ENCODE results near the gene GRIK2. TPM values are rescaled to one million over a fixed set of nuclear protein-coding genes. Genes with fewer than 3 reads are reported as not detected.
"Not testable (repeated sequence)": the region's sequence is repeated elsewhere in the genome, so short reads cannot be mapped to it uniquely, and the experiment has no call there.

The GRIK2 gene
- total and polyA plus RNA-seq, 7 donors: 0.03 to 2.9 (median 0.53) TPM; not detected in 1

DNA sequence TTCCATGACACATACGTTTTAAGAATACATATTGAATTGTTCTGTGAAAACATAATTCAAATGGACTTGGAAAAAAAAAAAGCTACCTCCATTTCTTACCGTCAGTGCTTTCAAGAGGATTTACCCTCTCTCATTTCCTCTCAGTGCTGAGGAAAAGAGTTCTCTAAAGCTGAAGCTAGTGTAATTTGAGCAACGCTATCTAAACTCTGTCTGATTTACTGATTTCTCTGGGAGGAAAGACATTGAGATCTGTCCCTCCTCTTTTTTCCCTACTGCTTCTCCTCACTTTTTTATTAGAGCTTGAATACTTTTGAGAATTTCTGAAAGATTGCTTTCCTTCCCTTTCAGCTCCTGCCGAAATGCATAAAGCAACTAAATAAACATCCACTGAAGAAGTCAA is 41.2 kb upstream of the GRIK2 start:
- no peak for DNase-seq

DNA sequence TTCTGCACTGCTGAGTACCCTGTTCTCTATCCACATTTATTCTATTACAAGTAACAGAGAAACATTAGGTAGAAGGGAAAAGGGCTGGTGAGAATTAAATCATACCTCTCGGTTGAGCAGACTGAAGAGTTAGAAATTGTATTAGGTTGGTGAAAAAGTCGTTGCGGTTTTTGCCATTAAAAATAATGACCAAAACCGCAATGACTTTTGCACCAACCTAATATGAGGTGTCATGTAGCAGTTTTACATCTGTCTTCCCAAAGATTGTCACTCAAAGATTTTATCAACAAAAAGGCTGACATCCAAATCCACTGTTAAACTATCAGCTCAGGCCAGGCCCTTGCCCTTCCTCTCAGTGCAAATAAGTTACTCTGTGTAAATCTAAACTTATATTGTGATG is 28.3 kb upstream of the GRIK2 start:
- peaks cover 0 to 6% (median 0%) of the 10 kb centered on the region in 3 donors for H3K27me3 ChIP-seq (ENCODE audit: insufficient read depth in 3 of 3, low read length in 2 of 3)
- H3K4me1 ChIP-seq: no peaks in the 10 kb centered on the region
- no peaks in the 10 kb centered on the region for H3K9me3 ChIP-seq
- no peaks in the 10 kb centered on the region for H3K36me3 ChIP-seq (ENCODE audit: insufficient read depth in 1 of 2, low read depth in 1 of 2)
- no peak overlapping the region for H3K27ac ChIP-seq
- 66 to 84% (median 82%) methylated on average over 4 of the region's 4 CpGs for WGBS, 3 donors
- TF ChIP-seq, protein P1, sequence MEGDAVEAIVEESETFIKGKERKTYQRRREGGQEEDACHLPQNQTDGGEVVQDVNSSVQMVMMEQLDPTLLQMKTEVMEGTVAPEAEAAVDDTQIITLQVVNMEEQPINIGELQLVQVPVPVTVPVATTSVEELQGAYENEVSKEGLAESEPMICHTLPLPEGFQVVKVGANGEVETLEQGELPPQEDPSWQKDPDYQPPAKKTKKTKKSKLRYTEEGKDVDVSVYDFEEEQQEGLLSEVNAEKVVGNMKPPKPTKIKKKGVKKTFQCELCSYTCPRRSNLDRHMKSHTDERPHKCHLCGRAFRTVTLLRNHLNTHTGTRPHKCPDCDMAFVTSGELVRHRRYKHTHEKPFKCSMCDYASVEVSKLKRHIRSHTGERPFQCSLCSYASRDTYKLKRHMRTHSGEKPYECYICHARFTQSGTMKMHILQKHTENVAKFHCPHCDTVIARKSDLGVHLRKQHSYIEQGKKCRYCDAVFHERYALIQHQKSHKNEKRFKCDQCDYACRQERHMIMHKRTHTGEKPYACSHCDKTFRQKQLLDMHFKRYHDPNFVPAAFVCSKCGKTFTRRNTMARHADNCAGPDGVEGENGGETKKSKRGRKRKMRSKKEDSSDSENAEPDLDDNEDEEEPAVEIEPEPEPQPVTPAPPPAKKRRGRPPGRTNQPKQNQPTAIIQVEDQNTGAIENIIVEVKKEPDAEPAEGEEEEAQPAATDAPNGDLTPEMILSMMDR (IDR thresholded peaks at IDR 0.05): no peak
- ATAC-seq: no peak
- H3K4me3 ChIP-seq: no peak overlapping the region
- intact Hi-C loops (cut with DNase I): no loop called here
- no peak for DNase-seq

More for the DNA sequence above, 41.2 kb upstream of the GRIK2 start:
- no peak for ATAC-seq
- 34 to 41% (median 36%) methylated on average over 4 of the region's 4 CpGs for WGBS, 3 donors
- intact Hi-C loops (cut with DNase I): no loop called here
- H3K27ac ChIP-seq: no peak overlapping the region
- no peaks in the 10 kb centered on the region for H3K27me3 ChIP-seq (ENCODE audit: insufficient read depth in 3 of 3, low read length in 2 of 3)
- H3K9me3 ChIP-seq: no peaks in the 10 kb centered on the region
- no peaks in the 10 kb centered on the region for H3K4me1 ChIP-seq
- H3K4me3 ChIP-seq: no peak overlapping the region
- TF ChIP-seq, protein P1 (IDR thresholded peaks at IDR 0.05): no peak
- H3K36me3 ChIP-seq (ENCODE audit: insufficient read depth in 1 of 2, low read depth in 1 of 2): no peaks in the 10 kb centered on the region

DNA sequence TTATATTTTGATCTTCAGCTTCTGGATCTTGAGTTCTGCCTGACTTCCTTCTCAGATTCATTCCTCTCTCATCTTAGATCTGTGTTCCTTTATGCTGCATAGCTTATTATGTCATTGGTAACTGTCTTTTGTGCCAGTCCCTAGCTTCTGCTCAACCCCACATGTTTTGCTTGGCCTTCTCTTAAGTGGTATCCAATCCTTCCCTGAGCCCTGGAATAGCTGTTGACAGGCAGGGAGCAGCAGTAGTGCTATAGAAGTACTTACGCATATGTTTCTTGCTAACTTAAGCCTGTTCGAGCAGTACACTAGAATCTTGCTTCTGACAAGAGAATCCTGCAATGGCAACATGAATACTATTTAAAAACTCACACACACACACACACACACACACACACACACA is 13.6 kb upstream of the GRIK2 start:
- 74 to 80% (median 80%) methylated on average over 2 of the region's 2 CpGs for WGBS, 3 donors
- Histone ChIP-seq H3K27me3 (ENCODE audit: insufficient read depth in 3 of 3, low read length in 2 of 3) (no peaks in the 10 kb centered on the region), H3K4me1 (no peaks in the 10 kb centered on the region), H3K9me3 (no peaks in the 10 kb centered on the region), H3K36me3 (ENCODE audit: insufficient read depth in 1 of 2, low read depth in 1 of 2) (no peaks in the 10 kb centered on the region), H3K4me3 (no peak overlapping the region), H3K27ac (no peak overlapping the region)
- TF ChIP-seq, protein P1 (IDR thresholded peaks at IDR 0.05): no peak
- DNase-seq: no peak
- intact Hi-C loops (cut with DNase I): no loop called here
- no peak for ATAC-seq

DNA sequence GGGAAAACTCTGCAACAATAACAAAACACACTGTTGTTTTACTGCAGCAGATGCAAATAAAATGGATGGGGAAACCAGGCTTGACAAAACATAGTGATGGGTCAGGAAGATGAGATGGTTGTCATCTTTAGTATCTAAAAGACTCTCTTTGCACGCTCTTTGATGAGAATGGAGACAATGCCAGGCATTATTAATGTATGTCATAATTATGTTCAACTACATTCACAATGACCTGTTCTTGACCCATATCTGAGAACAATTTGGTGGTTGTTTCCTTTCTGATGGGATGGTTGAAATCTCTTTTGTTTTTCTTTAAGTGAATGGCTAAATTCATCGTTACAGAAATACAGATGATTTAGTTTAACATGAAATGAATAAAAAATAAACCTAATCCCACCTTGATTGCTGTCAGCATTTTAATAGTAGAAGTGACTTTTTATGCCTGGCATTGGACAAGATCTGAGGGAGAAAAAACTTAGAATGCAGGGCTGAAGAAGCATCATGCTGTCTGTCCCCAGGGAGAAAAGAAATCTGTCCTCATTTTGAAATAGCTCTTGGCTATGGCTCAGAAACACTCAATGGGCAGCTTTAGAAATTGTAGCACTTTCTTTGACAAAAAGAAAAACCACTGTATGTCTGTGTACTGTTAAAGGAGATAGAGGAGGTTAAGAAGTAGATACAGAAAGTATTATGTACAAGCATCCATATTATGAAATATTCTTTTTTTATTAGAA is 12.4 kb upstream of the GRIK2 start:
- Histone ChIP-seq H3K4me1 (no peaks in the 10 kb centered on the region), H3K9me3 (no peaks in the 10 kb centered on the region), H3K27ac (no peak overlapping the region), H3K4me3 (no peak overlapping the region), H3K36me3 (ENCODE audit: insufficient read depth in 1 of 2, low read depth in 1 of 2) (no peaks in the 10 kb centered on the region), H3K27me3 (ENCODE audit: insufficient read depth in 3 of 3, low read length in 2 of 3) (no peaks in the 10 kb centered on the region)
- TF ChIP-seq, protein P1 (IDR thresholded peaks at IDR 0.05): no peak
- ATAC-seq: no peak
- intact Hi-C loops (cut with DNase I): no loop called here
- WGBS, 3 donors: 73 to 75% (median 74%) methylated on average over 2 of the region's 2 CpGs
- DNase-seq: no peak

DNA sequence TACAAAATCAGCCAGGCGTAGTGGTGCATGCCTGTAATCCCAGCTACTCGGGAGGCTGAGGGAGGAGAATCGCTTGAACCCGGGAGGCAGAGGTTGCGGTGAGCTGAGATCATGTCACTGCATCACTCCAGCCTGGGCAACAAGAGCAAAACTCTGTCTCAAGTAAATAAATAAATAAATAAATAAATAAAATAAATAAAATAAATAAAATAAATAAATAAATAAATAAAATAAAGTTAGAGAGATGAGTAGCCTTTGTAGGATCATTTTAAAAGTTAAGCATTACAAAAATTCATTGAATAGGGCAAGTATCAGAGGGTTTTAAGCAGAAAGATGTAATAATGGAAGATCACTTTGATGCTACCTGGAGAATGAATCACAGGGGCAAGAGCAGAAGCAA is 9.8 kb upstream of the GRIK2 start:
- ATAC-seq; H3K27ac ChIP-seq; H3K9me3 ChIP-seq; H3K27me3 ChIP-seq (ENCODE audit: insufficient read depth in 3 of 3, low read length in 2 of 3); H3K4me1 ChIP-seq; DNase-seq; intact Hi-C loops (cut with DNase I); H3K36me3 ChIP-seq (ENCODE audit: insufficient read depth in 1 of 2, low read depth in 1 of 2); H3K4me3 ChIP-seq: not testable (repeated sequence)
- 93 to 100% (median 98%) methylated on average over 5 of the region's 5 CpGs for WGBS, 3 donors

Data from psoas muscle (tissue), 8 donors.